Skeletal muscle tissue (tissue), 4 donors: Measurements from ENCODE around the gene CNN3. TPM values are rescaled to one million over a fixed set of nuclear protein-coding genes. Genes with fewer than 3 reads are reported as not detected.

Experiments used
- H3K27ac ChIP-seq: one replicate; pipeline ENCODE4 v1.7.0; 2013; ENCODE audit warnings: mild to moderate bottlenecking, low read depth, low read length, inconsistent platforms
- H3K27me3 ChIP-seq, 3 donors: one replicate each; pipeline ENCODE4 v1.7.0; 2013; ENCODE audit warnings: low read length in 3 of 3; ENCODE audit not compliant: control insufficient read depth in 3 of 3, insufficient read depth in 3 of 3
- H3K36me3 ChIP-seq, 3 donors: one replicate each; pipeline ENCODE4 v1.7.0; 2013; ENCODE audit warnings: low read length in 3 of 3; ENCODE audit not compliant: control insufficient read depth in 3 of 3, insufficient read depth in 3 of 3
- H3K4me1 ChIP-seq, 3 donors: one replicate each; pipeline ENCODE4 v1.7.0; 2013; ENCODE audit warnings: low read length in 3 of 3, mild to moderate bottlenecking in 3 of 3; ENCODE audit not compliant: control insufficient read depth in 3 of 3, insufficient read depth in 3 of 3
- H3K4me3 ChIP-seq, 3 donors: one replicate each; pipeline ENCODE4 v1.7.0; 2013; ENCODE audit warnings: low read length in 3 of 3
- H3K9ac ChIP-seq, 3 donors: one replicate each; pipeline ENCODE4 v1.7.0; 2013; ENCODE audit warnings: low read length in 3 of 3, mild to moderate bottlenecking in 3 of 3, moderate library complexity in 2 of 3, low read depth in 1 of 3
- H3K9me3 ChIP-seq, 3 donors: one replicate each; pipeline ENCODE4 v1.7.0; 2013; ENCODE audit warnings: low read length in 3 of 3; ENCODE audit not compliant: control insufficient read depth in 3 of 3
- total RNA-seq: library from RNA; depleted of rRNA; stranded (reverse); fragments of >200 nt; gene quantifications from one replicate; pipeline ENCODE4 v1.2.3, GENCODE V29; 2014
- donor health status: Osteomylitis.

CNN3 gene
- total RNA-seq, 1 donor from 2014 or later = 198 TPM

DNA sequence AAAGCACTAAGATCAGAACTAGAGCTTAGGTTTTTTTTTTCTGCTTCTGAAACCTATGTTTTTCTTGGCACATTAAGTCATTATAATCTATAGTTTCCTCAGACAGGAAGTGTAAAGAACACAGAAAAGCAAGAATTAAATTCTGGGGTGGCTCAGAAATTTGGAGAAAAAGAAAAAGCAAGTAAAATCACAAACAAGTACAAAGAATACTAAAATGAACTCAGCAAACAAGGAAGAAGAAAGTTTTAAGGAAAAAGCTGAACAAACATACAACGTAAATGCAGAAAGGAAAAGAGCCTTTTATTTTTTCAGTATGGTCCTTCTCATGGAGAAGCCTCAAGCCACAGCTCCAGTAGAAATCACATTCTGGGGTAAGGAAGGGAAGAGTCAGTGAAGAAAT is 8.6 kb upstream of the CNN3 start:
- no peak overlapping the region for H3K9ac ChIP-seq
- no peaks in the 10 kb centered on the region for H3K36me3 ChIP-seq
- no peaks in the 10 kb centered on the region for H3K9me3 ChIP-seq
- H3K4me3 ChIP-seq = no peak overlapping the region
- no peaks in the 10 kb centered on the region for H3K27me3 ChIP-seq
- H3K27ac ChIP-seq = no peak overlapping the region
- H3K4me1 ChIP-seq = peaks cover 0 to 3% (median 0%) of the 10 kb centered on the region in 3 donors

DNA sequence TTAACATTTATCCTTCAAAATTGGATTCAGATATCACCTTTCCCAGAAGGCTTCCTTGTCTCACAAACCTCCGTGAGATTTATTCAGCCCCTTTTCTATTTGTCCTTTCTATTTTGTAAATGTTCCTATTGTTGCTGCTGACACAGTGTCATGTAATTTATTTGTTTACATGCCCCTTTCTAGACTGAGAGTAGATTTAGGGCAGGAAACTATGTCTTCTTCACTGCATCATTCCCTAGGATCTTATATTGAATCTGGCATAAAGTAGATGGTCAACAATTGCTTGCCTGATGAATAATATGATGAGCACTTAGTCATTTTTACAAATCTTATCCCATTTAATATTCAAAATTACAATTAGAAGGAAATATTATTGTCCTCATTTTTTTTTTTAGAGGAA is 8.1 kb upstream of the CNN3 start:
- Histone ChIP-seq H3K4me3 (no peak overlapping the region), H3K27me3 (no peaks in the 10 kb centered on the region), H3K9ac (no peak overlapping the region), H3K9me3 (no peaks in the 10 kb centered on the region), H3K4me1 (peaks cover 0 to 3% (median 0%) of the 10 kb centered on the region in 3 donors), H3K27ac (no peak overlapping the region), H3K36me3 (no peaks in the 10 kb centered on the region)

DNA sequence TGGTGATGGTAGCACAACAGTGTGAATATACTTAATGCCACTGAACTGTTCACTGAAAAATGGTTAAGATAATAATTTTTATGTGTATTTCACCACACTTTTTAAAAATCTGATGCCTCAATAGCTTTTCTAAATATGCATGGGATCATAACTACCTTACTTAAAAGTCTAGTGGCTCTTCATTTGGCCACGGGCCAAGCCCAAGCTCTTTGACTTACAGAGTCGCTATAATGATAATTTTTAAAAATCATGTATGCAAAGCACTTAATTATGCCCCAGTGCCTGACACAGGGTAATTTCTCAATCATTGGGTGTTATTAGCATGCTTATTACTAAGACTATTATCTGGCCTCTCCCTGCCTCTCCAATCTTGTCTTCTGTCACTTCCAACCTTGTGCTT is 7.6 kb upstream of the CNN3 start:
- Histone ChIP-seq H3K4me3 (no peak overlapping the region), H3K9me3 (no peaks in the 10 kb centered on the region), H3K36me3 (no peaks in the 10 kb centered on the region), H3K27ac (no peak overlapping the region), H3K27me3 (peaks cover 0 to 4% (median 2%) of the 10 kb centered on the region in 3 donors), H3K4me1 (peaks cover 0 to 4% (median 0%) of the 10 kb centered on the region in 3 donors), H3K9ac (no peak overlapping the region)

DNA sequence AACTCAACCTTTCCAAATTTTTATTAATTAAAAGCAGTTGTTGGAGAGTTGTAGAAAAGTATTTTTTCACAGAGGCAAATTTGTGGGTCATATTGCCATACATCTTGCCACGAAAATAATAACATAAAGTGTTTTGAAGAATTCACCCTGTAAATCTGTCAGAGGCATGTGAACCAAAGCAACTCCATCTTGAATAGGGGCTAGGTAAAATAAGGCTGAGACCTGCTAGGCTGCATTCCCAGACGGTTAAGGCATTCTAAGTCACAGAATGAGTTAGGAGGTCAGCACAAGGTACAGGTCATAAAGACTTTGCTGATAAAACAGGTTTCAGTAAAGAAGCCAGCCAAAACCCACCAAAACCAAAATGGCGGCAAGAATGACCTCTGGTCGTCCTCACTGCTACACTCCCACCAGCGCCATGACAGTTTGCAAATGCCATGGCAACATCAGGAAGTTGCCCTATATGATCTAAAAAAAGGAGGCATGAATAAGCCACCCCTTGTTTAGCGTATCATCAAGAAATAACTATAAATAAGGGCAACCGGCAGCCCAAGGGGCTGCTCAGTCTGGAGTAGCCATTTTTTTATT is 4.4 kb upstream of the CNN3 start:
- Histone ChIP-seq H3K27me3 (peaks cover 2 to 23% (median 8%) of the 10 kb centered on the region in 3 donors), H3K36me3 (no peaks in the 10 kb centered on the region), H3K9ac (no peak overlapping the region), H3K4me1 (peaks cover 3 to 10% (median 8%) of the 10 kb centered on the region in 3 donors), H3K27ac (no peak overlapping the region), H3K9me3 (no peaks in the 10 kb centered on the region), H3K4me3 (no peak overlapping the region)

DNA sequence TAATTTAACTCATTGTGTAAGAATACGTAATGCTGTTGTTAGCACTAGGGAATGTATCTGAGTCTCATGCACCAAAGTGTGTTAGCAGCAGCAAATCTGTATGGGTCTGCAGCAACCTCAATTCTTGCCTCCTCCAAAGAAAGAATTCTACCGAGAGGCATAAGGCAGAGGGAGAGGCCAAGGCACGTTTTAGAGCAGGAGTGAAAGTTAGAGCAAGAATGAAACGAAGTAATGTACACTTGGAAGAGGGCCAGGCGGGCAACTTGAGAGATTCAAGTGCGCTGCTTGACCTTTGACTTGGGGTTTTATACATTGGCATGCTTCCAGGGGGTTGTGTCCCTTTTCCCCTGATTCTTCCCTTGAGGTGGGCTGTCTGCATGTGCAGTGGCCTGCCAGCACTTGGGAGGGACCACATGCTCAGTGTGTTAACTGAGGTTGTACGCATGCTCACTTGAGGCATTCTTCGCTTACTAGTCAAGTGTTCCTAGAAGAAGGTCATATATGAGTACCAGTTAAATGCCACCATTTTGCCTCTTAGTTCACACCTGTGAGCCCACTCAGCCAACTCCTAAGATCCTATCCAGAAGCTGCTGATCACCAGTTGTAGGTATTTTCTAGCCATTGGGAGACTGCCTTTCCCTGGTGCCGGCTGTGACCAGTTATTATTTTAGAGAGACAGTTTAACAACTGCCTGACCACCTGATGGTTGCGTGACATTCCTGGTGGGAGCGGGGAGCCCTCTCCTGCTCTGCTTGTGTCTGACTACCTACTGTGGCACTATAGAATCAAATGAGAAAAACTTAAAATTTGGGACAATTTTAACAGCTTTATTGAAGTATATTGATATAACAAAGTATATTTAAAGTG is 2.7 kb upstream of the CNN3 start:
- Histone ChIP-seq H3K4me3 (peak overlapping the region in 2 of 3 donors; percentile 44 to 46), H3K36me3 (no peaks in the 10 kb centered on the region), H3K9ac (no peak overlapping the region), H3K4me1 (peaks cover 9 to 19% (median 13%) of the 10 kb centered on the region in 3 donors), H3K9me3 (no peaks in the 10 kb centered on the region), H3K27ac (no peak overlapping the region), H3K27me3 (peaks cover 5 to 36% (median 23%) of the 10 kb centered on the region in 3 donors)

DNA sequence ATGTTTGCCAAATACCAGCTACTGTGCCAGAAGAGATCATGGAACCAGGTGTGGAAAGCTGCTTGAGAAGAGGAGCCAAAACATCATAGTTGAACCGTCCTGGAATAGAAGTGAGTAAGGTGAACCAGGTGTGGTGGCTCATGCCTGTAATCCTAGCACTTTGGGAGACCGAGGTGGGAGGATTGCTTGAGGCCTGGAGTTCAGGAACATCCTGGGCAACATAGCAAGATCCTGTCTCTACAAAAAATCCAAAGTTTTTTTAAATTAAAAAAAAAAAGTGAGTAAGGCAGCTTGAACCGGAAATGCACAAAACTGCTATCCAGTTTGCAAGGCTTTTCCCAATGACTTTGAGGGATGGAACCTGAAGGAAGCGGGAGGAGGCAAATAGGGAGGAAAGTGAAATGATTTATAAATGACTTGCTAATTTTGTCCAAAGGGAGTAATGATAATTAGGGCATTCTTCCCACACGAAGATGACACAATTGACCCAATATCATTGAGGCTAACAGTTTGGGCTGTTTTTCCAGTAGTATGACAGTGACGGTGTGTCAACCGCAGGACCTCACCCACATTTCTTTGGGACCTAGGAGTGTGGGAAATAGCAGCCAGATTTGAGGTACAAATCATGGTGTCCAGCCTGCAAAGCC is 1.5 kb upstream of the CNN3 start:
- peak overlapping the region in 1 of 3 donors; percentile 75 for H3K4me3 ChIP-seq
- peaks cover 9 to 22% (median 19%) of the 10 kb centered on the region in 3 donors for H3K4me1 ChIP-seq
- H3K36me3 ChIP-seq = no peaks in the 10 kb centered on the region
- H3K27me3 ChIP-seq = peaks cover 5 to 44% (median 30%) of the 10 kb centered on the region in 3 donors
- no peaks in the 10 kb centered on the region for H3K9me3 ChIP-seq
- H3K27ac ChIP-seq = peak overlapping the region; percentile 91
- peak overlapping the region in 1 of 3 donors; percentile 74 for H3K9ac ChIP-seq

DNA sequence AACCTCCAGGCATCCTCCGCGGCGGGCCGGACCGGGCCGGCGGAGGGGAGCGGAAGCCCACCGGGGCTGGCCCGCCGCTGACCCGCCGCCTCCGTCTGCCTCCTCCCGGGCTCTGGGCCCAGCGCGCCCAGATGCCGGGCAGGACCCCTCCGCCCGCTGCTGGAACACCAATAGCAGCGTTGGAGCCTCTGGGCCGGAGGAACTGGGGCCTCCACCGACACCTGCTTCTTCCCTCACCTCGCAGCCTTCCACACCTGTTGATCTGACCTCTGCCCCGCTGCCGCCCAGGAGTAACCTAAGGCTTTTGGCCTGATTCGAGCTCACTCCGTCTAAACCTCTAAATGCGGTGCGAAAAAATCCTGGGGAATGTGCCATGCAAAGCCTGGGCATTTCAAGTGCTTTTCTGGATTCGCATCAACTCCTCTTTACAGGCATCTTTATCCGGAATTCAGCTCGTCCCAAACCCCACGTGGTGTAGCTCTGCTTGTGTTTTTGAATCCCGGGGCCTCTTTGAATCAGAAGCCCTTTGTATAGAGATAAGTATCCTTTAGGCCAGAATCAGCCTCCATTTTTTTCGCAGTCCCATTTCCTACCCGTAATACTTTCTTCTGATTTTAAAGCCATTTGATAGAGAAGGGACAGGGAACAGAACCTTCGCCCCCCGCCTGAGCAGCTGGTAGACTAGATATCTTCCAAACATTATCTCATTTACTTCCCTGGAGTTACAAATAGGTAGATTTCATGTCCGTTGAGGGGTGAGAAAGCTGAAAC is 680 bp upstream of the CNN3 start:
- peaks cover 8 to 44% (median 30%) of the 10 kb centered on the region in 3 donors for H3K27me3 ChIP-seq

DNA sequence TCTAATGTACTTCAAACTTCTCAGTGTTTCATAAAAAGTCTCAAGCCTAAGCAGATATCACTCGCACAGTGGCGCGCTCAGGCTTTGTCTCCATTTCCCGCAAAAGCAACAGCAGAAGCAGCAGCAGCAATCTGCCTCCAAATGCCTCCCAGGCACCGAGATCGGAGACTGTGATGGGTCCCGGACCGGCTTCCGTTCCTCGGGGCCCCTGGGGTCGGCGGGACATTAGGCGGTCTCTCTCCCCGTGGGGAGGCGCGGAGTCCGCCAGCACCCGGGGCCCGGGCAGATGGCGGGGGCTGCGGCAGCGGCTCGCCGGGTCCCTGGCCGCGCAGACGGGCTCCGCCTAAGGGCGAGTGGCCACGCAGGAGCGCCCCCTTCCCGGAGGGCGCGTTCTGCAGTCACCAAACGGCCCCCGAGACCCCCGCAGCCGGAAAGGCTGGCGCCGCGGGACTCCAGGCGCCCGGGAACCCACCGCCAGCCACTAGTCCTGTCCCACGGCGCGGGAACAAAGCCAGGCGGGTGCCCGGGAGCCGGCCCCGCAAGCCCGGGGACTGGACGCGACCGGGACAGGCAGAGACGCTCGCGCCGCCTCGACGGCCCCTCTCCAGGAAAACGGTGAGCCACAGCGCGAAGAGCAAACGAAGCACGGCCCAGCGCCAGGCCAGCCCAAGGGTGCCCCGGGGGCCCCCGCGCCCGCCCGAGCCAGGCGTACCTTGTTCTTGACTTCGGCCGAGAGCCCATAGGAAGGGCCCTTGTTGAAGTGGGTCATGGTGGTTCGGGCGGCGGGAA is 590 bp downstream of the CNN3 start:
- peaks cover 9 to 32% (median 19%) of the 10 kb centered on the region in 3 donors for H3K4me1 ChIP-seq
- no peaks in the 10 kb centered on the region for H3K36me3 ChIP-seq
- peaks cover 11 to 44% (median 30%) of the 10 kb centered on the region in 3 donors for H3K27me3 ChIP-seq
- H3K9me3 ChIP-seq = no peaks in the 10 kb centered on the region
- H3K9ac ChIP-seq = peak overlapping the region; percentile 81 to 90 (median 86)
- peak overlapping the region; percentile 92 for H3K27ac ChIP-seq
- peak overlapping the region; percentile 73 to 84 (median 74) for H3K4me3 ChIP-seq

More for the DNA sequence above, 680 bp upstream of the CNN3 start:
- H3K36me3 ChIP-seq = no peaks in the 10 kb centered on the region
- H3K4me1 ChIP-seq = peaks cover 9 to 28% (median 19%) of the 10 kb centered on the region in 3 donors
- peak overlapping the region; percentile 91 for H3K27ac ChIP-seq
- H3K9ac ChIP-seq = peak overlapping the region; percentile 74 to 79 (median 75)
- peak overlapping the region; percentile 57 to 75 (median 66) for H3K4me3 ChIP-seq
- H3K9me3 ChIP-seq = no peaks in the 10 kb centered on the region
